CD4-positive, alpha-beta memory T cell (primary cell): Measurements from ENCODE around the gene ZNF446. TPM values are rescaled to one million over a fixed set of nuclear protein-coding genes. Genes with fewer than 3 reads are reported as not detected.

Source experiments
- CTCF ChIA-PET: fragments of 350-600 bp; sonication (Branson Sonifier 250); formaldehyde crosslinking; loops from one replicate; lab custom pipeline; 2021; ENCODE audit warnings: inconsistent platforms; ENCODE audit not compliant: partially characterized antibody; lab: Charles Lee
- POLR2A ChIA-PET: fragments of 350-600 bp; sonication (Branson Sonifier 250); formaldehyde crosslinking; loops from one replicate; lab custom pipeline; 2021; ENCODE audit not compliant: partially characterized antibody; lab: Charles Lee
- DNase-seq, 5 donors: peaks; one replicate each; pipeline versions ENCODE4 v3.0.0 to v3.0.0-alpha.2; 2020 to 2022; ENCODE audit warnings: mixed read lengths in 1 of 5
- H3K27ac ChIP-seq: one replicate; pipeline ENCODE4 v1.7.0; 2013; ENCODE audit warnings: low read depth, low read length
- H3K27me3 ChIP-seq: 2 replicates; pipeline ENCODE4 v1.7.0; 2013; ENCODE audit warnings: mild to moderate bottlenecking, low read length, moderate library complexity; ENCODE audit not compliant: insufficient read depth
- H3K36me3 ChIP-seq: 2 replicates; pipeline ENCODE4 v1.7.0; 2013; ENCODE audit warnings: mild to moderate bottlenecking, low read length, moderate library complexity; ENCODE audit not compliant: insufficient read depth
- H3K4me1 ChIP-seq: 2 replicates; pipeline ENCODE4 v1.7.0; 2013; ENCODE audit warnings: mild to moderate bottlenecking, low read length, moderate library complexity; ENCODE audit not compliant: insufficient read depth
- H3K4me3 ChIP-seq, 2 donors: one replicate each; pipeline ENCODE4 v1.7.0; 2013; ENCODE audit warnings: low read length in 2 of 2, mild to moderate bottlenecking in 1 of 2
- H3K9me3 ChIP-seq, 2 donors: one replicate each; pipeline ENCODE4 v1.7.0; 2013; ENCODE audit warnings: low read length in 2 of 2, control low read depth in 1 of 2; ENCODE audit not compliant: control insufficient read depth in 1 of 2
- H3K27ac Mint-ChIP-seq, 7 donors: one replicate each; pipeline ENCODE4 v1.8.0; 2020 to 2021; ENCODE audit warnings: mixed read lengths in 7 of 7, mild to moderate bottlenecking in 6 of 7, inconsistent platforms in 3 of 7, moderate library complexity in 3 of 7
- H3K27me3 Mint-ChIP-seq, 2 donors: one replicate each; pipeline ENCODE4 v1.8.0; 2020 to 2021; ENCODE audit warnings: mixed read lengths in 2 of 2
- H3K36me3 Mint-ChIP-seq, 2 donors: one replicate each; pipeline ENCODE4 v1.8.0; 2020 to 2021; ENCODE audit warnings: mixed read lengths in 2 of 2, inconsistent platforms in 1 of 2, mild to moderate bottlenecking in 1 of 2
- H3K4me1 Mint-ChIP-seq, 4 donors: one replicate each; pipeline ENCODE4 v1.8.0; 2020 to 2021; ENCODE audit warnings: mixed read lengths in 4 of 4, mild to moderate bottlenecking in 1 of 4
- H3K4me3 Mint-ChIP-seq, 8 donors: one replicate each; pipeline ENCODE4 v1.8.0; 2020 to 2021; ENCODE audit warnings: mixed read lengths in 8 of 8, mild to moderate bottlenecking in 7 of 8, moderate library complexity in 6 of 8, inconsistent platforms in 3 of 8
- H3K9me3 Mint-ChIP-seq, 8 donors: one replicate each; pipeline ENCODE4 v1.8.0; 2020 to 2021; ENCODE audit warnings: mixed read lengths in 8 of 8, mild to moderate bottlenecking in 5 of 8, inconsistent platforms in 3 of 8, moderate library complexity in 1 of 8
- intact Hi-C: fragments of 100-400 bp; cut with micrococcal nuclease; formaldehyde crosslinking; loops from one replicate; pipeline ENCODE4 v1.15.1; 2023
- polyA plus RNA-seq, 2 donors: library from polyadenylated mRNA; unstranded; fragments of 300-500 nt; fragmentation: Illumina TruSeq; gene quantifications; one replicate each; pipeline ENCODE4 v1.2.3, GENCODE V29; 2021
- total RNA-seq, 2 experiments: library from RNA; stranded (reverse); gene quantifications; one replicate each; pipeline ENCODE4 v1.2.3, GENCODE V29; 2021

ZNF446 gene
- total and polyA plus RNA-seq, 4 experiments from 2014 or later, result 1.4 to 19.5 (median 10.9) TPM

DNA sequence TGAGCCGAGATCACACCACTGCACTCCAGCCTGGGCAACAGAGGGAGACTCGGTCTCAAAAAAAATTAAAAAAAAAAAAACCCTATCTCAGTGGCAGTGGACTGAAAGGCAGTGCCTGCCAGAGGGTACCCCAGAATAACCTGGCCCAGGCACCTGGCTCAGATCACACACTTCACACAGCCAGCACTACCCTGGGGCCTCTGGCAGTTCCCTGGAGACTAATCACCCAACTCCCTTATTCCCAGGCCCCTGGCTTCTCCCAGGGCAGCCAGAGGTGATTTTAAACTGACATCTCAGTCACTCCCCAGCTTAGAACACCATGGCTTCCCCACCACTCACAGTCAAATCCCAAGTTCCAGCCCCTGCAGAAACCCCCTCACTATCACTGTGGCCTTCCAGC, 39.1 kb downstream of the ZNF446 start:
- H3K27me3 Mint-ChIP-seq, result no peaks in the 10 kb centered on the region
- Histone ChIP-seq H3K36me3 (peaks cover 13% of the 10 kb centered on the region), H3K27ac (no peak overlapping the region), H3K4me3 (no peak overlapping the region), H3K27me3 (no peaks in the 10 kb centered on the region), H3K9me3 (no peaks in the 10 kb centered on the region), H3K4me1 (peaks cover 36% of the 10 kb centered on the region)
- H3K4me1 Mint-ChIP-seq, result peaks cover 16 to 60% (median 39%) of the 10 kb centered on the region in 4 donors
- H3K36me3 Mint-ChIP-seq, result peaks cover 6 to 19% of the 10 kb centered on the region in 2 donors
- H3K9me3 Mint-ChIP-seq, result no peaks in the 10 kb centered on the region
- H3K27ac Mint-ChIP-seq, result peak overlapping the region in 3 of 7 donors; percentile 48 to 84 (median 84)
- peak overlapping the region in 5 of 8 donors; percentile 10 to 60 (median 49) for H3K4me3 Mint-ChIP-seq
- ChIA-PET CTCF (interaction anchor here (1.3 to 13.8 kb wide), 2 partner anchors 54 to 65 kb away, joined by 3 to 260 read pairs; no protein-coding TSS in a partner anchor), POLR2A (interaction anchor here (0.7 to 1.9 kb wide), 4 partner anchors 29 to 65 kb away, joined by 3 to 5 read pairs (median 3); partner anchors contain the start of gene TRIM28)
- DNase-seq, result no peak
- intact Hi-C loops, result loop anchor here (5.0 kb wide), 1 partner anchor 38 kb away; the partner anchor contains the start of gene ZNF446

DNA sequence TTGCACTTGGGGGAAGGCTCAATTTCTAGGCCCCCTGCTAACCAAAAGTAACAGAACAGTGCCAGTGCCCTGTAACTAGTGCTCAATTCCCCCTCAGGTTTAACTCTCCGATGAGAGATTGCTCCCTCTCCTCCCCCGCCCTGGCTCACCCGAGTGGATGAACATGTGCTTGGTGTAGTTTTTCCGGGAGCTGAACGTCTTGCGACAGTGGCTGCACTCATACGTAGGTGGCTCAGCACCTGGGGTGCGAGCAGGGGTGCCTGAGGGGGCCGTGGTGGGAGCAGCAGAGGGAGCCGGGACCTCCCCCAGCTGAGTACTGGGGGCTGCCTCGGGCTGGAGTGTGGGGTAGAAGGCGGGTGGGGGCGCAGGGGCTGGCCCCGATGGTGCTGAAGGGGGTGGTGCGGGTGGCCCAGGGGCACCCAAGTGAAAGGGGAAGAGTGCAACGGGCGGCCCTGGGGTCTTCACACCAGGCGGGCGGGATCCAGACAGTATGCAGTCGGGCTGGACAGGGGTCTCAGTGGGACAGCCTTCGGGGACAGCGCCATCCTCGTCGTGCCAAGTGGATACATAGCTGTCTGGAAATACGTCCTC, 40.2 kb downstream of the ZNF446 start:
- Histone ChIP-seq H3K4me1 (peaks cover 40% of the 10 kb centered on the region), H3K4me3 (no peak overlapping the region), H3K36me3 (peaks cover 13% of the 10 kb centered on the region), H3K27ac (no peak overlapping the region), H3K9me3 (no peaks in the 10 kb centered on the region), H3K27me3 (no peaks in the 10 kb centered on the region)
- H3K9me3 Mint-ChIP-seq, result no peaks in the 10 kb centered on the region
- H3K27me3 Mint-ChIP-seq, result no peaks in the 10 kb centered on the region
- intact Hi-C loops, result loop anchor here (5.0 kb wide), 1 partner anchor 39 kb away; the partner anchor contains the start of gene ZNF446
- peak overlapping the region in 2 of 8 donors; percentile 12 to 36 for H3K4me3 Mint-ChIP-seq
- POLR2A ChIA-PET, result interaction anchor here (1.0 to 1.9 kb wide), 2 partner anchors 28 to 64 kb away, joined by 3 to 5 read pairs; partner anchors contain the start of gene TRIM28
- H3K36me3 Mint-ChIP-seq, result peaks cover 6 to 19% of the 10 kb centered on the region in 2 donors
- peak overlapping the region in 3 of 7 donors; percentile 48 to 84 (median 57) for H3K27ac Mint-ChIP-seq
- peaks cover 18 to 63% (median 41%) of the 10 kb centered on the region in 4 donors for H3K4me1 Mint-ChIP-seq
- CTCF ChIA-PET, result interaction anchor here (13.8 kb wide), 1 partner anchor 64 kb away, joined by 260 read pairs; no protein-coding TSS in a partner anchor
- DNase-seq, result no peak

DNA sequence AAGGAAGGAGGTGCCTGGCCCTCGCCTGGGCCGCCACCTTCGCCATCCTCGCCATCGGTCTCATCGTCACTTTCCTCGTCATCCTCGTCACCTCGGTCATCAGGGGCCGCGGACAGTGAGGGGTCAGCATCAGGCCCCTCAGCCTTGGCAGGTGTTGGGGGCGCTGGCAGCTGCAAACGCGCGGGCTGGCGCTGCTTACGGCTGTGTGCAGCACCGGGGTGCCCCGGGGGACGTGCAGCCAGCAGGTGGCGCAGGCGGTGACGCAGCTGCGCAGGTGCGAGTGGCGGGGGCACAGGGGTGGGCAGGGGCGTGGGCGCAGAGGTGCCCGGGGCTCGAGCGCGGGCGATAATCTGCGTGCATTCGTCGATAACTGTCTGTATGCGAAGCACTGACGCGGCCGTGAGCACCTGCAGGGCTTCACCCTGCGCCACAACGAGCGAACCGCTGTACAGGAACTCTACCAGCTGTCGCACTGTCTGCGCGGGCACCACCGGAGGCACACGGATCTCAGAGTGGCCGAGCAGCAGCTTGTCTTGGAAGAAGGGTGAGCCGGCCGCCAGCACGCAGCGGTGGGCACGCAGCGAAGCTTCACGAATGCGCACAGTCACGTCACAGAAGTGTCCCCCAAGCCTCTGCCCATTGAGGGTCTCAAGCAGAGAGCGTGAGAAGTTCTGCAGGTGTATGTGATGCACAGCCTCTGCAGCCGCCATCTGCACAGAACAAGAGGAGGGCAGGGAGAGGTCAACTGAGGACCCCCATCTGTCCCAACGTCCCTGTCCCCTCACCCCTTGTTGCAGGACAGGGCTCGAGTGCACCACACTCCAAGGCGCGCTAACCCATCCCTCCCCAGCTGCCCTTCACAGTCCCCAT, 41.0 kb downstream of the ZNF446 start:
- Histone ChIP-seq H3K27me3 (no peaks in the 10 kb centered on the region), H3K9me3 (no peaks in the 10 kb centered on the region), H3K27ac (no peak overlapping the region), H3K36me3 (peaks cover 13% of the 10 kb centered on the region), H3K4me1 (peaks cover 40% of the 10 kb centered on the region), H3K4me3 (no peak overlapping the region)
- H3K9me3 Mint-ChIP-seq, result no peaks in the 10 kb centered on the region
- DNase-seq, result no peak
- no peak overlapping the region for H3K27ac Mint-ChIP-seq
- ChIA-PET POLR2A (interaction anchor here (0.6 to 5.4 kb wide), 3 partner anchors 17 to 46 kb away, joined by 3 to 86 read pairs (median 33); partner anchors contain the start of gene CHMP2A), CTCF (interaction anchor here (3.9 to 13.8 kb wide), 2 partner anchors 37 to 63 kb away, joined by 28 to 260 read pairs; partner anchors contain the start of gene CHMP2A)
- H3K4me1 Mint-ChIP-seq, result peaks cover 18 to 63% (median 41%) of the 10 kb centered on the region in 4 donors
- no peaks in the 10 kb centered on the region for H3K27me3 Mint-ChIP-seq
- H3K36me3 Mint-ChIP-seq, result peaks cover 6 to 19% of the 10 kb centered on the region in 2 donors
- intact Hi-C loops, result loop anchor here (5.0 kb wide), 1 partner anchor 40 kb away; the partner anchor contains the start of gene ZNF446
- H3K4me3 Mint-ChIP-seq, result peak overlapping the region in 1 of 8 donors; percentile 34

DNA sequence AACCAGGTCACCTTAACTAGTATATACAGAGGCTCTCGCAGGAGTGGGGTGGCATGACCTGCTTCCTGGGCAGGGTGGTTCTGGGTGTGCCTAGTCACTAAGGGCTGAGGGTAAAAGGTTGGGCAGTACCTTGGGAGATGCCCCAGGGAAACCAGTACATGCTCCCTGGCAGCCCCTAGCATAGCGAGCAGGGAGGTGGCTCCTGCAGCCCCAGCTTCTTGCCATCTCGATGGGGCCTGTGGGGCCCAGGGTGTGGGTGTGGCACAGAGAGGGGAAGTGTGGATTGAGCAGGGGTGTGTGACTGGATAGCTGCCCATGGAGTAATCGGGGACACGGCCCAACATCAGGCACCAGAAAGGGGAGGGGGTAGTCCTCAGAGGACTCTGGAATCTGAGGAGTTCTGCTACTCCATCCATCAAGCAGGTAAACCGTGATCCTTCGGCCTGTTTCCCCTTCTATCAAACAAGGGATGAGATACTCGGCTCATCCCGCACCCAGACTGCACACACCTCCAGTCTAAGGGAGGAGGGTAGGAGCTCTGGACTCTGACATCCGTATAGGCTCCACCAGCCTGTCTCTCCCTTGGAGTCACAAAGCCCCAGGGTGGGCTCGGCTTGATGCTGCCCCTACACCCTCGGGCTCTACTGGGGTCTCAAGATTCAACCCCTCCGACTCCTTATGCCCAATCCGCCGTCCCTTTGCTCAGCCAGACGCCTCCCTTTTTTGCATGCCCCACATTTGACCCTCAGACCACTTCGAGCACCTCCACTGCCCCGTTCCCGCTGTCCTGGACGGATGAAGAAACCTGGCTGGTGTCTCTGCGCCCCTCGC, 42.3 kb downstream of the ZNF446 start:
- H3K27me3 ChIP-seq, result no peaks in the 10 kb centered on the region
- no peak for DNase-seq
- Mint-ChIP-seq H3K4me3 (peak overlapping the region; percentile 92 to 97 (median 95)), H3K27me3 (no peaks in the 10 kb centered on the region), H3K36me3 (peaks cover 6 to 19% of the 10 kb centered on the region in 2 donors), H3K27ac (peak overlapping the region; percentile 97 to 99 (median 98)), H3K9me3 (no peaks in the 10 kb centered on the region), H3K4me1 (peaks cover 18 to 63% (median 39%) of the 10 kb centered on the region in 4 donors)
- peaks cover 13% of the 10 kb centered on the region for H3K36me3 ChIP-seq
- H3K4me1 ChIP-seq, result peaks cover 36% of the 10 kb centered on the region
- H3K27ac ChIP-seq, result peak overlapping the region; percentile 82
- H3K9me3 ChIP-seq, result no peaks in the 10 kb centered on the region
- POLR2A ChIA-PET, result interaction anchor here (0.6 to 5.4 kb wide), 25 partner anchors 9 to 336 kb away, joined by 3 to 96 read pairs (median 9); partner anchors contain the start of genes CHMP2A, MZF1, TRIM28 and UBE2M
- CTCF ChIA-PET, result interaction anchor here (1.0 to 13.8 kb wide), 8 partner anchors 18 to 156 kb away, joined by 3 to 260 read pairs (median 9); partner anchors contain the start of genes CHMP2A, TRIM28, ZNF132 and ZNF324B
- intact Hi-C loops, result loop anchor here (1.0 to 5.0 kb wide), 6 partner anchors 19 to 336 kb away; partner anchors contain the start of genes TRIM28, ZNF132 and ZNF446
- peak overlapping the region; percentile 76 to 88 for H3K4me3 ChIP-seq

DNA sequence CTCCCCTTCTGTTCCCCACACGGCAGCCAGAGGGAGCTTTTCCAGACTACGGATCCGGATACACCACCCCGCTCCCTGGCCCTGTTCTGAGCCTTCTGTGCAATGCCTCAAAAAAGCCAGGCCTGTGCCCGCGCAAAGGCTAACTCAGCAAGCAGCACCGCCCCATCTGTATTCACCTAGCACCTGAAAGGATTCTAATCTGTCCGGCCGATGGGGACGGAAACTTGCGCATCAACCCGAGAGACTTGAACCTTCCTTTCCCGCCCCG, 42.9 kb downstream of the ZNF446 start:
- Histone ChIP-seq H3K4me3 (peak overlapping the region; percentile 76 to 88), H3K9me3 (no peaks in the 10 kb centered on the region), H3K36me3 (peaks cover 13% of the 10 kb centered on the region), H3K27ac (peak overlapping the region; percentile 82), H3K27me3 (no peaks in the 10 kb centered on the region), H3K4me1 (peaks cover 32% of the 10 kb centered on the region)
- ChIA-PET POLR2A (interaction anchor here (0.9 to 5.4 kb wide), 25 partner anchors 10 to 336 kb away, joined by 3 to 96 read pairs (median 9); partner anchors contain the start of genes CHMP2A, MZF1, TRIM28 and UBE2M), CTCF (interaction anchor here (1.0 to 13.8 kb wide), 8 partner anchors 19 to 156 kb away, joined by 3 to 260 read pairs (median 9); partner anchors contain the start of genes CHMP2A, TRIM28, ZNF132 and ZNF324B)
- H3K4me1 Mint-ChIP-seq, result peaks cover 17 to 59% (median 35%) of the 10 kb centered on the region in 4 donors
- DNase-seq, result peak; percentile 39 to 65 (median 43)
- H3K4me3 Mint-ChIP-seq, result peak overlapping the region; percentile 92 to 97 (median 95)
- H3K9me3 Mint-ChIP-seq, result no peaks in the 10 kb centered on the region
- intact Hi-C loops, result loop anchor here (1.0 to 5.0 kb wide), 6 partner anchors 20 to 337 kb away; partner anchors contain the start of genes TRIM28, ZNF132 and ZNF446
- H3K27me3 Mint-ChIP-seq, result no peaks in the 10 kb centered on the region
- H3K36me3 Mint-ChIP-seq, result peaks cover 6 to 18% of the 10 kb centered on the region in 2 donors
- peak overlapping the region; percentile 97 to 99 (median 98) for H3K27ac Mint-ChIP-seq
